Measurements from ENCODE around the gene PAPPA.

DNA sequence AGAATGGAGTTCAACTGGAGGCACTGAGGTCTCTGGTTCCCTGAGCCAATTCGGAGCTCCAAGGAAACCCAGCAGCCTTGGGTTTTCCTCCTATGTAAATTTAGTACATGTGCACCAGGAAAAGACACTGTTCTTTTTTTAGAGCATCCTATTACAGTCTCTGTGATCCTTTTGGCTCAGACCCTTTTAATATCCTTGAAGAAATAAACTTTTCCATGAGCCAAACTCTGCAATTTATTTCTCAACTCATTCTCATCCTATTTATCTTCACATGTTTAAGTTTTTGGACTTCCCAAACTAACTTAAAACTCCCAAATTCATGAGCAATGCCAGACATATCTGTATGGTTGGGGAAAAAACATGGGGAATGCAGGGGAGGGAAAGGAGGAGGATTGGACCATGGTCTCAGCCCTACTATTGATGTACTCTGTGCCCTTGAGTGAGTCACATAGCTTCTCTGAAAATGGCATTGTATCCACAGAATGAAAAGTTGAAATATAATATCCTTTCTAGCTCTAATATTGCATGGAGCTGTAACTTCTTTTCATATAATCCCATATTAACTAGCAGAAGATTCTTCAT lies 76.6 kb downstream of the PAPPA start:
- TF ChIP-seq, protein P1, sequence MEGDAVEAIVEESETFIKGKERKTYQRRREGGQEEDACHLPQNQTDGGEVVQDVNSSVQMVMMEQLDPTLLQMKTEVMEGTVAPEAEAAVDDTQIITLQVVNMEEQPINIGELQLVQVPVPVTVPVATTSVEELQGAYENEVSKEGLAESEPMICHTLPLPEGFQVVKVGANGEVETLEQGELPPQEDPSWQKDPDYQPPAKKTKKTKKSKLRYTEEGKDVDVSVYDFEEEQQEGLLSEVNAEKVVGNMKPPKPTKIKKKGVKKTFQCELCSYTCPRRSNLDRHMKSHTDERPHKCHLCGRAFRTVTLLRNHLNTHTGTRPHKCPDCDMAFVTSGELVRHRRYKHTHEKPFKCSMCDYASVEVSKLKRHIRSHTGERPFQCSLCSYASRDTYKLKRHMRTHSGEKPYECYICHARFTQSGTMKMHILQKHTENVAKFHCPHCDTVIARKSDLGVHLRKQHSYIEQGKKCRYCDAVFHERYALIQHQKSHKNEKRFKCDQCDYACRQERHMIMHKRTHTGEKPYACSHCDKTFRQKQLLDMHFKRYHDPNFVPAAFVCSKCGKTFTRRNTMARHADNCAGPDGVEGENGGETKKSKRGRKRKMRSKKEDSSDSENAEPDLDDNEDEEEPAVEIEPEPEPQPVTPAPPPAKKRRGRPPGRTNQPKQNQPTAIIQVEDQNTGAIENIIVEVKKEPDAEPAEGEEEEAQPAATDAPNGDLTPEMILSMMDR (IDR thresholded peaks at IDR 0.05) = no peak
- TF ChIP-seq POLR2AphosphoS5 (IDR thresholded peaks at IDR 0.05) = no peak

All from esophagus muscularis mucosa (tissue), 3 donors.